Fibroblast of villous mesenchyme (primary cell): Measurements from ENCODE around the gene TSEN2. TPM values are rescaled to one million over a fixed set of nuclear protein-coding genes. Genes with fewer than 3 reads are reported as not detected.

Experiments used
- DNase-seq: peaks from one replicate; pipeline ENCODE4 v3.0.0-alpha.2; 2010; ENCODE audit warnings: low read depth
- H3K4me3 ChIP-seq: 2 replicates; pipeline ENCODE4 v1.5.1; 2011; ENCODE audit warnings: low read depth, mild to moderate bottlenecking, low read length
- total RNA-seq: library from RNA; depleted of rRNA; stranded (reverse); fragments of >200 nt; gene quantifications from 2 replicates; pipeline ENCODE4 v1.2.3, GENCODE V29; 2012
- TF ChIP-seq, protein P1 (sequence below): IDR thresholded peaks from 2 replicates; pipeline ENCODE4 v1.5.1; 2012; ENCODE audit warnings: low read depth, mild to moderate bottlenecking, low read length; ENCODE audit not compliant: insufficient read depth

Gene TSEN2
- total RNA-seq, 1 donor, result 17.3 TPM

- TF ChIP-seq, protein P1, sequence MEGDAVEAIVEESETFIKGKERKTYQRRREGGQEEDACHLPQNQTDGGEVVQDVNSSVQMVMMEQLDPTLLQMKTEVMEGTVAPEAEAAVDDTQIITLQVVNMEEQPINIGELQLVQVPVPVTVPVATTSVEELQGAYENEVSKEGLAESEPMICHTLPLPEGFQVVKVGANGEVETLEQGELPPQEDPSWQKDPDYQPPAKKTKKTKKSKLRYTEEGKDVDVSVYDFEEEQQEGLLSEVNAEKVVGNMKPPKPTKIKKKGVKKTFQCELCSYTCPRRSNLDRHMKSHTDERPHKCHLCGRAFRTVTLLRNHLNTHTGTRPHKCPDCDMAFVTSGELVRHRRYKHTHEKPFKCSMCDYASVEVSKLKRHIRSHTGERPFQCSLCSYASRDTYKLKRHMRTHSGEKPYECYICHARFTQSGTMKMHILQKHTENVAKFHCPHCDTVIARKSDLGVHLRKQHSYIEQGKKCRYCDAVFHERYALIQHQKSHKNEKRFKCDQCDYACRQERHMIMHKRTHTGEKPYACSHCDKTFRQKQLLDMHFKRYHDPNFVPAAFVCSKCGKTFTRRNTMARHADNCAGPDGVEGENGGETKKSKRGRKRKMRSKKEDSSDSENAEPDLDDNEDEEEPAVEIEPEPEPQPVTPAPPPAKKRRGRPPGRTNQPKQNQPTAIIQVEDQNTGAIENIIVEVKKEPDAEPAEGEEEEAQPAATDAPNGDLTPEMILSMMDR, result no peak
- no peak for DNase-seq
- no peak within 1 kb of the TSS for H3K4me3 ChIP-seq
These were observed 61.2 kb downstream of the TSEN2 start, which contains the start of gene MKRN2OS for GRCh38 chr3:12545473-12545791. TSS of gene MKRN2OS (minus strand) at chr3:12545499. CDS start at chr3:12545464, 35 bp downstream.

DNA sequence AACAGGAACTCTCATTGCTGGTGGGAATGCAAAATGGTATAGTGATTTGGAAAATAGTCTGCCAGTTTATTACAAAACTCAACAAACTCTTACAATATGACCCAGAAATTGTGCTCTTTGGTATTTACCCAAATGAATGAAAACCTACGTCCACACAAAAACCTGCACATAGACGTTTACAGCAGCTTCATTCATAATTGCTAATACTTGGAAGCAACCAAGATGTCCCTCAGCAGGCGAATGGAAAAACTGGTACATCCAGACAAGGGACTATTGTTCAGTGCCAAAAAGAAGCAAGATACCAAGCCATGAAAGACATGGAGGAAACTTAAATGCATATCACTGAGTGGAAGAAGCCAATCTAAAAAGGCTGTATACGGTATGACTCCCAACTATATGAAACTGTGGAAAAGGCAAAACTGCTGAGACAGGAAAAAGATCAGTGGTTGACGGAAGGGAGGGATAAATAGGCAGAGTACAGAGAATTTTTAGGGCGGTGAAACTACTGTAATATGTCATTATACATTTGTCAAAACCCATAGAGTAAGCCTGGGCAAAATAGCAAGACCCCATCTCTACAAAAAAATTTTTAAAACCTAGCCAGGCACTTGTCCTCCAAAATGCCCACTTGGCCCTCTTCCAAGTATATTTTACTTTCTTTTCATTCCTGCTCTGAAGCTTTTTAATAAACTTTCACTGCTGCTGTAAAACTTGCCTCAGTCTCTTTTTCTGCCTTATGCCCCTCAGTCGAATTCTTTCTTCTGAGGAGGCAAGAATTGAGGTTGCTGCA is 65.9 kb downstream of the TSEN2 start:
- H3K4me3 ChIP-seq, result no peak overlapping the region
- no peak for DNase-seq
- TF ChIP-seq, protein P1, result no peak

DNA sequence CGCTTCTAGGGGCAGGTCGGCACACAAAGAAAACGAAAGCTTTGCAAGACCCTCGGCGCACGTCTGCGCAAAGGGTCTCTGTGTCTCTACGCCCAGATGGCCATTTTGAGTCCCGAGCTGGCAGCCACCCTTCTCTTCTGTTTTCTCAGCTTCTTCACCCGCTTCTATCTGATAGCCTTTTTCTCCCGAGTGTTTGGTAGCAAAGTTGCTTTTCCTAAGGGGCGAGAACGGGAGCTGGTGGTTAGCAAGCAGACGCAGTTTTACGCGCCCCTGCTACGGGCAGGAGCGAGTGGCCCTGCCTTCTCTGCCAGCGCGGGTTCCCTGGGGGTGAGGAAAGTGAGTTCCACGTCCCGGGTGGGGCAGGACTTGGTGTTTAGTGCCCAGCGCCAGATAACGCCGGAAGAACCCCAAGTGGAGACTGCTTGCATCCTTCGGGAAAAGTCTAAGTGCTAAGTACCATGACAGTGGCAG is 69.7 kb downstream of the TSEN2 start:
- DNase-seq, result peak; percentile 33
- TF ChIP-seq, protein P1, result no peak
- H3K4me3 ChIP-seq, result peak overlapping the region; percentile 52

GRCh38 chr3:12556314-12556689 is 72.0 kb downstream of the TSEN2 start:
- no peak for DNase-seq

DNA sequence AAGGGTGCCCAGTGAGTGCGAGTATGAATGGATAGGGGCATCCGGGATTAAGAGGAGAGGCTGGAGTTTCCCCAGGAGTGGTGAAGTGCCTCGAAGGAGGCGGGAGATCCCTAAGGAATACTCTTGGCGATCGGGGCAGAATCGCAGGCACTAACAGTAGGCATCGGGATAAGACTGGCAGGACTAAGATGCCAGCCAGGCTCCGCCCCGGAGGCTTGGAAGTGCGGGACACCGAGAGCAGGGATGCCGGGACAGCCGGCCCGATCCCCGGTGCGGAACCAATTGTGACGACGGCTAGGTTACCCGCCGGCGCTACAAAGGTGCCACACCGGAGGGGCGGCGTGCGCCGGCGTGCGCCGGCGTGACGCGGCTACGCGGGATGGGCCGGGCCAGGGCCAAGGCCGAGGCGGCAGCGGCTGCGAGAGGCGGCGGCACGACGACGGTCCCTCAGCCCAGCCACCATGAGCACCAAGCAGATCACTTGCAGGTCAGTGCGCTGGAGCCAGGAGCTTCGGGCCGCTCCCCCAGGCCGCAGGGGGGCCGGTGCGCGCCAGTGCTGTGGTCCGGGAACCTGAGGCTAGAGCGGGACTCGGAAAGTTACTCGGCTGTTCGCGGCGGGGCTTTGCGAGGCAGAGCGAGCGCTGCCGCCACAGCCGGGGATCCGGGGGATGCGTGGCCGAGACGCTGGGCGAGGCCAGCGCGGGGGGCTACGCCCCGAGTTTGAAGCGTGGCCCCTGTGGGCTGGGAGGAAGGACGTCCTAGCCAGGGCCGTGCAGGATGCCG is 72.6 kb downstream of the TSEN2 start, which contains the start of gene MKRN2:
Gene MKRN2, plus strand, starts transcription at position 398 of the 783 bp plus-strand sequence. Its CDS starts 64 bp downstream, at position 462.
- TF ChIP-seq, protein P1, result no peak
- DNase-seq, result peak; percentile 84
- peak within 1 kb of the TSS; percentile 81 for H3K4me3 ChIP-seq

More at GRCh38 chr3:12556314-12556689, 72.0 kb downstream of the TSEN2 start:
- TF ChIP-seq, protein P1, result no peak
- peak overlapping the region; percentile 81 for H3K4me3 ChIP-seq

GRCh38 chr3:12557473-12558100 is 73.3 kb downstream of the TSEN2 start:
- DNase-seq, result peak; percentile 72
- TF ChIP-seq, protein P1, result no peak
- peak overlapping the region; percentile 81 for H3K4me3 ChIP-seq
